Measurements from ENCODE around the gene KCNJ15.

DNA sequence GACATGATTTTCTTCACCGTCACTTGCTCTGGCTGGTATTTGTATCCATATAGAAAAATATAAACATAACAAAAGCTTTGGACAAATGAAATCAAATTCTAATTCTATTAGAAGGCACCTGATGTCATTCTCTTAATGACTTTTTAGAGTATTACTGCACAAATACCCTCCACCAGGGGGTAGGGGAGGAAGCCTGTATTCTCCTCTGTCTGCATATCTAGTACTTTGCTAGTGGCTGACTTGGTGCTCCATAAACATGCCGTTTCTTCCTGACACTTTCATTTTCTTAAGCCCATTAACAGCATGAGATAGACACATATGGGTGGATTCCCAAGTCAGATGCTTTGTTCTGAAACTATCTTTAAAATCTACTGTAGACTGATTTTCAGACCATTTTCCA, 20.6 kb upstream of the KCNJ15 start:
- TF ChIP-seq POLR2A (IDR thresholded peaks at IDR 0.05) = no peak
- TF ChIP-seq, protein P1, sequence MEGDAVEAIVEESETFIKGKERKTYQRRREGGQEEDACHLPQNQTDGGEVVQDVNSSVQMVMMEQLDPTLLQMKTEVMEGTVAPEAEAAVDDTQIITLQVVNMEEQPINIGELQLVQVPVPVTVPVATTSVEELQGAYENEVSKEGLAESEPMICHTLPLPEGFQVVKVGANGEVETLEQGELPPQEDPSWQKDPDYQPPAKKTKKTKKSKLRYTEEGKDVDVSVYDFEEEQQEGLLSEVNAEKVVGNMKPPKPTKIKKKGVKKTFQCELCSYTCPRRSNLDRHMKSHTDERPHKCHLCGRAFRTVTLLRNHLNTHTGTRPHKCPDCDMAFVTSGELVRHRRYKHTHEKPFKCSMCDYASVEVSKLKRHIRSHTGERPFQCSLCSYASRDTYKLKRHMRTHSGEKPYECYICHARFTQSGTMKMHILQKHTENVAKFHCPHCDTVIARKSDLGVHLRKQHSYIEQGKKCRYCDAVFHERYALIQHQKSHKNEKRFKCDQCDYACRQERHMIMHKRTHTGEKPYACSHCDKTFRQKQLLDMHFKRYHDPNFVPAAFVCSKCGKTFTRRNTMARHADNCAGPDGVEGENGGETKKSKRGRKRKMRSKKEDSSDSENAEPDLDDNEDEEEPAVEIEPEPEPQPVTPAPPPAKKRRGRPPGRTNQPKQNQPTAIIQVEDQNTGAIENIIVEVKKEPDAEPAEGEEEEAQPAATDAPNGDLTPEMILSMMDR (IDR thresholded peaks at IDR 0.05) = no peak
- no peak for TF ChIP-seq POLR2AphosphoS5 (IDR thresholded peaks at IDR 0.05)
- no peak for TF ChIP-seq EP300 (IDR thresholded peaks at IDR 0.05)
